GM21717 (cell line): ENCODE data around the gene SIGLEC8.
"Not testable (repeated sequence)": the region's sequence is repeated elsewhere in the genome, so short reads cannot be mapped to it uniquely, and the experiment has no call there.

Experiments used
- ATAC-seq: cut with Tn5 transposase; IDR thresholded peaks from one replicate; pipeline ENCODE4 v1.9.1; 2021; ENCODE audit warnings: mild to moderate bottlenecking, moderate library complexity; ENCODE audit not compliant: unreplicated experiment

The SIGLEC8 gene

DNA sequence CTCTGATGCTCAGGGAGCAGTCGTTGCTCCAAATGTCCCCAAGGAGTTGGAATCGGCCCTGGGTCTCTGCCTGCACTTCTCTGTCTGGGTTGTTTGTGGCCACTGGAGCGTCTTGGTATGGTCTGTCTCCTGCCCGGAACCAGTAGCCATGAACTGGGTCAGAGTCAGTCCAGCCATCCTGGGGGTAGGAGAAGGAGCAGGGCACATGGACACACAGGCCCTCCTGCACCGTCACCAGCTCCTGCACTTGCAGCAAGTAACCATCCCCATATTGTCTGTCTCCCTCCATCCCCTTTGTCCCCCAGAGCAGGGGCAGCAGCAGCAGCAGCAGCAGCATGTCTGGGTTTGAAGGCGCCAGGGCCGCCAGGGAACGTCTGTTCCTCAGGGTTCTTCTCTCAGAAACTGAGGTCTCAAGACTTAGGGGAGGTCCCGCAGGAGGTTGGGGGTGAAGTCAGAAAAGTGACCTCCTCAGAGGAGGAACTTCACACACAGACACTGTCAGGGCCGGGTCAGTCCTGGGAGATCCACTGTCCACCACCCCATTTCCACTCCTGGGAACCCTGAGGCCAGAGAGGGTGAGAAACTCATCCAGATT, at the start of gene SIGLEC8:
SIGLEC8 (minus strand) TSS at position 404 of the 595 bp plus-strand sequence; CDS start at position 337, 67 bp downstream.
- ATAC-seq, result no peak

DNA sequence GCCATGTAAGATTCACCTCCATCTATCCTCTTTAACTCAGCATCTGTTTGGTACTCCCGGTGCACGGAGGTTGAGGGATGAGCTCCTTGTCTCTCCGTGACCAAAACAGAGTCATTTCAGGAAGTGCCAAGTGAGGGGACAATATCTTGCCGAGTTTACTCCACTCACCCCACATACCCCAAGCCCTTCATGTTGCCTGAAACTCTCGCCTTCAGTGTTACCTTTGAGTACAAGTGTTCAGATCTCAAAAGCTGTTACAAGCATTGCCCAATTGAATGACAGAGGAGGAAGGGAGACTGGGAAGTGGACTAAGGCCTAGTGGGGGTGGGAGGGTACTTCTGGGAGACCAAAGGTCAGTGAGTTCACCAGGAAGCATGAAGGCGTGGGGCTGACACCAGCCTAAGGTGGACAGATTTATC, 49.4 kb upstream of the SIGLEC8 start:
- no peak for ATAC-seq

DNA sequence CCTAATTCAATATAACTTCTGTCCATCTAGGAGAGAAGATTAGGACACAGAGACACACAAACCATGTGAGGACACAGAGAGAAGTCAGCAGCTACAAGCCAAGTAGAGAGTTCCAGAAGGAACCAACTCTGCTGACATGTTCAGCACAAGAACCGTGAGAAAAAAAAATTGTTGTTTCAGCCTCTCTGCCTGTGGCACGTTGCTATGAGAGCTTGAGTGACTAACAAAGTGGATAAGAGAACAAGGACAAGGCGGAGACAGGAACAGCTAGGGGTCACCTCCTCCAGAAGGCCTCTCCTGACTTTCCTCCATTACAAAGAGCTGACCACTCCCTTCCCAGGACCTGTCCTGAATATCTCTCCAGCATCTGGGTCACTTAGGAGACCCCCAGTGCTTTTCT, 48.9 kb upstream of the SIGLEC8 start:
- ATAC-seq, result no peak

DNA sequence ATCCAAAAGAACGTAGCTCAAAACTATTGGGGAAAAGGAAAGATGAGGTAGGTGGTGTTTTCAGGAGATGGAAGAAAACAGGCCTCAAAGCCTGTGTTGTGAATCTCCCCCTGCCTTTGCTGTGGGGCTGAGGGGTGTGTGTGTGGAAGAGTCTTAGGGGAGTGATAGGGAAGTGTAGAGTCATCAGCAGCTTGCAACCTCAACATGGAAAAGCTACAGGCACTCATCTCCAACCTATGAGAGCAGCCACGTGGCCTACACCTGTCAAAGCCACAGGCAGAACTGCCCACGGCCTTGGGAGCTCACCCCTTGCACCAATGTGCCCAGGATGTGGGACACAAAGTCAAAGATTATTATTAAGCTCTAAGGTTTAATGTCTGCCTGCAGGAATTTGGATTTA, 47.6 kb upstream of the SIGLEC8 start:
- no peak for ATAC-seq

DNA sequence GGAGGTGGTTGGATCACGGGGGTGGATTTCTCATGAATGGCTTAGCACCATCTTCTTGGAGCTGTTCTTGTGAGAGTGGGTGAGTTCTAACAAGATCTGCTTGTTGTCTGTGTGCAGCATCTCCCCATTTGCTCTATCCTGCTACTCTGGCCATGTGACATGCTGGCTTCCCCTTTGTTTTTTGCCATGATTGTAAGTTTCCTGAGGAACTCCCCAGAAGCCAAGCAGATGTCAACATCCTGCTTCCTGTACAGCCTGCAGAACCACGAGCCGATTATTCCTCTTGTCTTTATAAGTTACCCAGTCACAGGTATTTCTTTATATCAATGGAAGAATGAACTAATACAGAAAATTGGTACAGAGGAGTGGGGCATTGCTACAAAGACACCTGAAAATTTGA, 45.6 kb upstream of the SIGLEC8 start:
- no peak for ATAC-seq

DNA sequence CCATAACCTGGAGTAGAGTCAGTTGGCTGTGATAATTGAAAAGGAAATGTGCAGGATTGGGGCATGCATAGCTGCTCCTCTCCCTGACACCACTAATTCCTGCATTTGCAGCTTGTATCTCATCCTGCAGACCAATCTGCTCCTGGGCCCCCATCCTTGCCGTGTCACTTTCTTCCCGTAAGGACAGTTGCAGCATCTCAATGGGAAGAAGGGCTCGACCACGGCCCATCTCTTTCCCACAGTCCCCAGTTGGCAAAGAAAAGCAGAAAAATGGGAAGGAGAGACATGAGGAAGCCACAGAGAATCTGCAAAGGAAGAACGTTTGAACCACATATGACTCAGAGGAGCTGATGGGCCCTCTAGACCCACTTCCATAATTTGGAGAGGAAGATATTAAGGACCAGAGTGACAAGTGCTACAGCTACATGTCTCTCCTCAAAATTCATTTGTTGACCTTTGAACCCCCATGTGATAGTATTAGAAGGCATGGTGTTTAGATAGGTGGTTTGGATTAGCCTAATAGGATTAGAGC, 45.1 kb upstream of the SIGLEC8 start:
- no peak for ATAC-seq

DNA sequence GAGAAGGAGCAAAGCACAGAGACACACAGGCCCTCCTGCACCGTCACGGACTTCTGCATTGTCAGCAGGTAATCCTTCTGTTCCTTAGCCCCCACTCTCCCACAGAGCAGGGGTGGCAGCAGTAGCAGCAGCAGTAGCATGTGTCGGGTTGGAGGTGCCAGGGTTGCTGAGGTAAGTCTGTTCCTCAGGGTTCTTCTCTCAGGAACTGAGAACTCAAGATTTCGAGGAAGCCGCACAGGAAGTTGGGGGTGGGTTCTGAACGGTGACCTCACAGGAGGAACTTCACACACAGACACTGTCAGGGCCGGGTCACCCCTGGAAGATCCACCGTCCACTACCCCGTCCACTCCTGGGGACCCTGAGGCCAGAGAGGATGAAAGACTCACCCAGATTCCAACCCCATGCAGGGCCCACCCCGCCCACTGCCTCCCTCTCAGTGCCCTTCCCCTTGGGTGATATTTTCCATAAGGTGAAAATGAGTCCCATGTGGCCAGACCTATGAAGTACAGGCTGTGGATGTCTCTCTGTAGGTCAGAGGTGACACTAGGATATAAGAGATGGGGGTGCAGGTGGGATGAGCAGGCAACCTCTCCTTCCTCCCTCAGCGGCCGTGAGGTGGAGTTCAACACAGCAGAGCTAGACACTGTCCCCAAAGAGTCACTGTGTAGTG, 43.5 kb upstream of the SIGLEC8 start, which contains the start of gene SIGLEC12:
SIGLEC12 (minus strand) TSS at position 207 of the 670 bp plus-strand sequence; CDS start at position 140, 67 bp downstream.
- no peak for ATAC-seq

DNA sequence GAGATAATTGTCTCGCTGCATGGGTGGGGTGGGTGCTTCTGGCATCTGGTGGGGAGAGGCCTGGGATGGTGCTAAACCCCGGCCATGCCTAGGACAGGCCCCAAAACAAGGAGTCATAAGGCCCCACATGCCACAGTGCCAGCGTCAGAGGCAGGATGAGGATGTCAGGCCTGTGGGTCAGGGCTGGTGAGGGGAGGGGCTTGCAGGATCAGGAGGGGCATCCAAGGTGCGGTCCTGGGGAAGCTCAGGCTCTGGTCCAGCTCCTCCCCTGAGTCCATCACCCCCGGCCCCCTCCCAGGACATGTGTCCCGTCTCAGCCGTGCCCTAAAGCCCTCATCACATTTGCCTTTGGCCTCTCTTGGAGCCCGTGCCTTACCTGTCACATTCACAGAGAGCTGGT, 42.7 kb upstream of the SIGLEC8 start:
- not testable (repeated sequence) for ATAC-seq

DNA sequence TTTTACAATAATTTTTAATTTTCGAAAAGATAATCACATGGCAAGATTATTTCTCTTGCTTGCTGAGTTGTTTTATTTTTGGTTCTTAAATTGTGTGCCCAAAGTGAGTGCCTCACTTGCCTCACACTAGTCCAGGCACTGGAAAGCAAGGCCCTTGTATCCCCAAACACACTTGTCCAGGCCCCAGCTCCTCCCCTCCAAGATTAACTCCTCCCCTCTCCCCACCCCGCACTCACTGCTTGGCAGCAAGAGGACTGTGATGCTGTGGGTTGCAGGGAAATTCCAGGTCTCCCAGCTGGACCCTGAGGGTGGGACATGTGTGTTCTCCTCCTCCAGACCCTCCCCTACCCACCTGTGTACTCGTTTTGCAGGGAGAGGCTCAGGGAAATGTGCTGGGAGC, 39.4 kb upstream of the SIGLEC8 start:
- no peak for ATAC-seq

DNA sequence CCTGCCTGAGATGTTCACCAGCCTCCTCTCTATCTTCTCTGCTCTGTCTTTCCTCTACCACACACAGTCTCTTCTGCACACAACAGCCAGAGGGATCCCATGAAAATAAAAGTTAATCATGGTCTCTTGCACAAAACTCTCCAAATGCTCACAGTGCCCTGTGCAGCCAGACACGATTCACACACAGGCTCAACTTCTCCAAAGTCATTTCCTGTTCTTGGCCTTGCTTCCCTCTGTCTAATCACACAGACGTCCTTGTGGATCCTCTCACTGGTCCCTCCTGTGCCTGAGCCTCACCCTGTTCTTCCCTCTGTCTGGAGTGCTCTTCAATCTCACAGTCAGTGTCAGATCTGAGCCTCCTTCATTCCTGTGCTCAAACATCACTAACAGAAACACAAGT, 35.5 kb upstream of the SIGLEC8 start:
- no peak for ATAC-seq

DNA sequence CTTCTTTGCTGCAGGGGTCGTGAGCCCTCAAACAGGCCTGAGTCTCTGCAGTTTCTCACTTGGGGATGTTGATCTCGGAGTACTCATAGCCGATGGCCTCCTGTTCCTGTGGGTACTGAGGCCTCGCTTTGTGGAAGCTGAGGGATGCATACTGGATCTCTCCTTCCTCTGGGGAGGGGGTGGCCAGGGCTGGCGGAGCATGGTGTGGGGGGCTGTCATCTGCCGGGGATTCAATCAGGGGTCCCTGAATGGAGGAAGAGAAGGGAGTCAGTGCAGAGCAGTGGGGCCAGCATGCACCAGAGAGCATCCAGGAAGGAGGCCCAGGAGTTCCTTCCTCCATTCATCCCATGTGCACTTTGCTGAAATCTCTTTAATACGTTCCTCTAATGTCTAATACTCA, 33.3 kb upstream of the SIGLEC8 start:
- ATAC-seq, result no peak

DNA sequence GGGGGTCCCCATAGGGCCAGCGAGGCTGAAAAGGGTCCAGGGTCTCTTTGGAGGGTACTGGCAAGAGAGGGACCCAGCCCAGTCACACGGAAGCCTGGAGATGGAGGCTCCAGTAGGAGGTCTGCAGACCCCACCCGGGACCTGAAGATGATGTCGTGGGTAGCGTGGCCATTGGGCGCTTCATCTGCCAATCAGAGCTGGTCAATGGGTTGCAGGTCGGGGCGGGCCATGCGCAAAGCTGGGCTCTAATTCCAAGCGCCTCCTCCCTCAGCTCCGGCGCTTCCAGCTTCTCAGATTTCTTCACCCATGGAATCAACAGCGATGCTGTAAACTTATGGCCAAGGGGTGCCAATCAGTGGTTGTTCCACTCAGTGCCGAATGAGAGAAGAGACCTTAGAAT, 32.4 kb upstream of the SIGLEC8 start:
- ATAC-seq, result no peak

DNA sequence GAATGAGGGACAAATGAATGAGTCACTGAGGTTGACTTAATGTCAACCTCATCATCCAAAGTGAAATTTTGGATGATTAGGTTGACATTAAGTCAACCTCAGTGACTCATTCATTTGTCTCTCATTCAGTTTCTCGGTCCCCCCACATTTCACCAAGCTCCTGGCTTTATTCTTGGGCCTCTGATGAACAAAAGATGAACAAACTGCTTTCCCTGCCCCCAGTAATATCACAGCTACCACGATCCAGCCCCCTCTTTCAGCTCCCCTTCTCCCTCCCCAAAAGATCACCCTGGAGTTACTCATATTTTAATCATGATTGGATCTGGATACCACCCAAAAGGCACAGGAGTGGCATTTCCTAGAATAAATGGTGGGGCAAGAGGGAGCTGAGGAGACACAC, 30.9 kb upstream of the SIGLEC8 start:
- no peak for ATAC-seq

DNA sequence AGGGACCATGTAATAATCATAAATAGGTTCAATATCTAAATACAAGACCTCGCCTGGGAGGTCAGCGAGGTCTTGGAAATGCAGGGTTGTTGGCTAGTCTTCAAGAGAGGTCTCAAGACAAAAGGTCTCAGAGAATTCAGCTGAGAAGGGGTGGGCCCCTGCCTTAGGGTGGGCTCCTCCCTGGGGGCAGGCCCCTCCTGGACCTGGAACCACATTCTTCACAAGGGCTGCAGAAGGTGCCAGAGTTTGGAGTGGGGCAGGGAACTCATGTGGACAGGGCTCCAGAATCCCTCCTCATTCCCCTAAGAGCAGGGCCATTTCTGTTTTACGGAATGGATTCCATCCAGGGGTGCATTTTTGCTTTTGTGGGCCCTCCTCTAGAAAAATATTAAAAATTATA, 30.2 kb upstream of the SIGLEC8 start:
- ATAC-seq, result no peak

DNA sequence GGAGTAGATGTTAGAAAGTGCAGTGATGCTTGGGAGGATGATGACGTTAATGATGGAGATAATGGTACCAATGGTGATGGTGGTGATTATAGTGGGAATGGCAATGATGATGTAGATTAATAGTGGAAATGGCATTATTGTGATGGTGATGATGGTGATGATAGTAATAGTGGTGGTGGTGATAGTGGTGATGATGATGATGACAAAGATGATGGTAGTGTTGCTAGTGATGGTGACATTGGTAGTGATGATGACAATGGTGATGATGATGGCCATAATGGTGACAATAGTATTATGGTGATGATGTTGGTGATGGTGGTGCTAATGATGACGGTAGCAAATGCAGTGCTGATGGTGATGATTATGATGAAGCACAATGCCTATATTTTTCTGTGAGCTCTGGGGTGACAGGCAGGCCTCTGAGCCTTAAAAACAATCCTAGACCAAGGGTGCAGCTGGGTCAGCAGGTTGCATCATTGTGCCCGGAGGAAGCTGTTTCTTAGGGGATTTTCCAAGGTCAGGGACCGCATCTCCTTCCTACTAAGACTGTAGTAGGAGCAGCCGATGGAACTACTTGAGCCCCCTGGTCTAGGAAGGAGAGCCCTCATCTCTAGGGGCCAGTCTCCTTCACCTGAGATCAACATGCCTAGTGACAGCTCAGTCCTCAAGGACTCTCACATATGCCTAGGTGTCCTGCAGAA, 27.9 kb upstream of the SIGLEC8 start:
- no peak for ATAC-seq

DNA sequence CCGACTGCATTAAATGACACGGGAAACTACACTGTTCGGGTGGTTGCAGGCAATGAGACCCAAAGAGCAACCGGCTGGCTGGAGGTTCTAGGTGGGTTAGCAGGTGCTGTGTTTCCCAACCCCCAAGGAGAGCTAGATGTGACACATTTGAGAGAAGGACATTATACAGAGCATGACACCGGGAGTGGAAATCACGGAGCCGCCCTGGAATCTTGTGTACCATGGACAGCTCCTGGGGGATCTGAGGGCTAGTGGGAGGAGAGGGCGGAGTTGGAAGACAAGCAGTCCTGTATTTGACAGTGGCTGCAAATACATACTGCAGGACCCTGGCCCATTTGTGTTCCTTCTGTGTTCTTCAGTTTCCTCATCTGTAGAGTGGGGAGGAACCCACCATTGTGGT, 22.3 kb upstream of the SIGLEC8 start:
- no peak for ATAC-seq

DNA sequence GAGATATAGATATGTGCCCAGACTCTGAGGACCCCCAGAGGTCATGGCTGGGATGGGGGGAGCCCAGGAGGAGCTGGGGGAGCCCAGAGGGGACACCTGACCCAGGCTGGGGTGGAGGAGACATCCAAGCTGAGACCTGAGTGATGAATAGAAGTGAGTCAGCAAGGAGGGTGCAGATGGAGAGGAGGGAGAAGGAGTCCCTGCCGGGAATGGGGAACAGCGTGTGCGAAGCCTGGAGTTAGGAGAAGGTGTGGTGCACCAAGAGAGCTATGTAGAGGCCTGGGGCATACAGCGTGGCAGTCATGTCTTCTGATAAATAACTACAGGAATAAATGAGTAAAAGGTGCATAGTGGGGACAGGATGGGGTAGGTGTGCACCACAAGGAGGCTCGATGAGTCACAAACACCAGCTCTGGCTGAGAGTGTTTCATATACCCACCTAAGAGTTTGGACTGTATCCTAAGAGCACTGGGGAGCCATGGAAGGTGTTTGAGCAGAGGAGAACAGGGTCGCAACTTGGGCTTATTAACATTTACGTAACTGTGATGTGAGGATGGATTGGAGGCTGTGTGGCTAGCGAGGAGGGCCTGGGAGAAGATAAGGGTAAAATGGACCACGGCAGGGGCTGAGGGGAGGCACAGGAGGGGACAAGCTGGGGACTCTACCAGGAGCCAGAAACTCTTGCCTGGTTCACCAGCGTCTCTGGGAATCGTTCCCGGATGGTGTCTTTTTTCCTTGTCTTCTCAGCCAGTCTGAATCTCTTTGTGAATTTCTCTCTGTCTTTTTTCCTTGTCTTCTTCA, 21.5 kb upstream of the SIGLEC8 start:
- ATAC-seq, result no peak

DNA sequence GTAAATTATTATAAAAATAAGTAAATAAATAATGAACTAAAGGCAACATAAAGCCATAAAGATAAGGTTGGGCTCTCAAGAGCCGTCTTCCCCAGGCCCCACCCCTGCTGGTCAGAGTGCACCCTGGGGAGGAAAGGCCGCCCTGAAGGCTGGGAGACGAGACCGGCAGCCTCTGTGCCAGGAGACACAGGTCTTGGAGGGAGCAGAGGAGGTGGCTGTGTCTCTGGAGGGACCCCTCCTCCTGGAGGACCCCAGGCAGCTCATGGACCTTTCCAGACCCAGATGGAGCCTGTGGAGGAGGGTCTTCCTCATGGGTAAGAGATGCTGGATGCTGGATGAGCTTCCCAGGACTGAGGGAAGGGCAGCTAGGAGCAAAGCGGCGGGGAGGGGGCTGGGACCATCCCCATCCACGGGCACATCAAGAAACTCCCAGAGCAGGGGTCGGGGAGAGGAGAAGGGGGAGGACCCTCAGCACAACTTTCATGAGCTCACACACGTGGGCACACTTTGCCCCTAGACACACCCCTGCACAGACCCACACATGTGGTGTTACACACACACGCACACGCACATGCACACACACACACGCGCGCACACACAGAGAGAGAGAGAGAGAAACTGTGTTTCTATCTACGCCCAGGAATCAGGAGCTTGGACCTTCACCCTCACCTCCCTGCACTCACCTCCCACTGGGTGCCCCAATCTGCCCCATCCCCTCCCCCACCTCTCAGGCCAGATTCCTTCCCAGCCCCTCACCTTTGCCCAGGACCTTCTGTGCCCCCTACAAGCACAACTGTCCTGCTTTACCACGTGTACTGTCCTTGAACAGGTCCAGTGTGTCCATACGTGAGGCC, 20.4 kb upstream of the SIGLEC8 start, which contains the start of gene CEACAM18:
CEACAM18 (plus strand) TSS at position 159 of the 854 bp plus-strand sequence.
- no peak for ATAC-seq

DNA sequence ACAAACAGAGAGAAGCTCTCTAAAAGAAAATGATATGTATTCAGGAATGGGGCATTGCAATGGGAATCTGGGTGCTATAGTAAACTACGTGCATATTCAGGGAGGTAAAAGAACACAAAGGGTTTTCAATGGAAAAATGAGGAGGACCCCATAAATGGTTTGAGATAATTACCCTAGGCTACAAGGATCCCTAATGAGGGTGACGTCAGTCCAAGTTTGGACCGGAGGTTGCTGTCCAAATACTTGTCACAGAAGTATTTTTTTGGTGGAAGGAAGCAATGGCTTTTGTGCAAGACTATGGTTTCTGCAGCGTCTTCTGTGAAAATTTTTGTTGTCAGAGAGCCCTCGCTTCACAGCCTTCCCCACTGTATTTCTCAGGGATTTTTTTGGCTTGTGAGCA, 19.1 kb upstream of the SIGLEC8 start:
- no peak for ATAC-seq

DNA sequence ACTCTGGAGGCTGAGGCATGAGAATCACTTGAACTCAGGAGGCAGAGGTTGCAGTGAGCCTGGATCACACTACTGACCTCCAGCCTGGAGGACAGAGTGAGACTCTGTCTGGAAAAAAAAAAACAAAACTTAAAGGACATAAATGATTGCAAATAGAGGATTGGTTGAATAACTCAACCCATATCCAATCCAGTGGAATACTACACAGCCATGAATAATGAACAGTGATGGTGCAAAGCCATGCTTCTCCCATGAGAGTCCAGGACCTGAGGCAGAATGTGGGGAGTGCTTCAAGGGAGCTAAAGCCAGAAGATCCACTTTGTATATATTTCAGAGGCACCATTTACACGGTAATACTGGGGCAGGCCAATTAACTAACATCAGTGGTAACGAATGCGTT, 17.9 kb upstream of the SIGLEC8 start:
- ATAC-seq, result no peak
